ENCODE measurements around the gene ARHGAP9. TPM values are rescaled to one million over a fixed set of nuclear protein-coding genes. Genes with fewer than 3 reads are reported as not detected.
"Not testable (repeated sequence)": the region's sequence is repeated elsewhere in the genome, so short reads cannot be mapped to it uniquely, and the experiment has no call there.

ARHGAP9 gene
- total RNA-seq, 1 experiment from 2014 or later = not detected

DNA sequence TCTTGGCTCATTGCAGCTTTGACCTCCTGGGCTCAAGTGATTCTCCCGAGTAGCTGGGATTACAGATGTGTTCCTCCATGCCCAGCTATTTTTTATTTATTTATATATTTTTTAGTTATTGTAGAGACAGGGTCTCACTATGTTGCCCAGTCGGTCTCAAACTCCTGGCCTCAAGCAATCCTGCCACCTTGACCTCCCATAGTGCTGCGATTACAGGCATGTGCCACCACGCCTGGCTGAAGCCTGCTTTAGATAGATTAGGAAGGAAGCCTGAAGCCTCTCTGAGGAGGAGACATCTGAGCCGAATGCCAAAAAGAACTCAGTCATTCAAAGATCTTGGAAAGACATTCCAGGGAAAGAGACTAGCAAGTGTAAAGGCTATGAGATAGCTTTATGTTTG is 34.9 kb downstream of the ARHGAP9 start:
- Histone ChIP-seq H3K36me3 (ENCODE audit: low read depth) (no peaks in the 10 kb centered on the region), H2AFZ (no peak overlapping the region), H3K9me3 (ENCODE audit: insufficient read depth, low read depth) (no peaks in the 10 kb centered on the region), H3K27me3 (ENCODE audit: insufficient read depth, low read depth) (no peaks in the 10 kb centered on the region), H3K9me2 (ENCODE audit: insufficient read depth) (no peaks in the 10 kb centered on the region), H3K4me1 (replicated peaks; ENCODE audit: insufficient read depth) (no peaks in the 10 kb centered on the region), H3K4me2 (no peak overlapping the region), H3K79me2 (ENCODE audit: low read depth) (no peaks in the 10 kb centered on the region), H3K27ac (no peak overlapping the region), H3K4me3 (no peak overlapping the region), H3F3A (ENCODE audit: insufficient read depth, low read depth) (peaks cover 5% of the 10 kb centered on the region; the same call in 1 of the 2 replicates), H4K20me1 (ENCODE audit: insufficient read depth) (no peaks in the 10 kb centered on the region)
- intact Hi-C loops (cut with micrococcal nuclease; ENCODE audit: unreplicated experiment) = no loop called here
- BruUV-seq (replicated peaks) = no TSS peak
- POLR2A ChIA-PET (ENCODE audit: unreplicated experiment) = no interaction called here
- CTCF ChIA-PET = interaction anchor here (0.6 kb wide), 1 partner anchor 11 kb away, joined by 4 read pairs; the partner anchor contains the start of gene INHBE
- no peak for DNase-seq
- no peak for TF ChIP-seq EZH2 (IDR thresholded peaks at IDR 0.05; ENCODE audit: low read depth)
- TF ChIP-seq, protein P1, sequence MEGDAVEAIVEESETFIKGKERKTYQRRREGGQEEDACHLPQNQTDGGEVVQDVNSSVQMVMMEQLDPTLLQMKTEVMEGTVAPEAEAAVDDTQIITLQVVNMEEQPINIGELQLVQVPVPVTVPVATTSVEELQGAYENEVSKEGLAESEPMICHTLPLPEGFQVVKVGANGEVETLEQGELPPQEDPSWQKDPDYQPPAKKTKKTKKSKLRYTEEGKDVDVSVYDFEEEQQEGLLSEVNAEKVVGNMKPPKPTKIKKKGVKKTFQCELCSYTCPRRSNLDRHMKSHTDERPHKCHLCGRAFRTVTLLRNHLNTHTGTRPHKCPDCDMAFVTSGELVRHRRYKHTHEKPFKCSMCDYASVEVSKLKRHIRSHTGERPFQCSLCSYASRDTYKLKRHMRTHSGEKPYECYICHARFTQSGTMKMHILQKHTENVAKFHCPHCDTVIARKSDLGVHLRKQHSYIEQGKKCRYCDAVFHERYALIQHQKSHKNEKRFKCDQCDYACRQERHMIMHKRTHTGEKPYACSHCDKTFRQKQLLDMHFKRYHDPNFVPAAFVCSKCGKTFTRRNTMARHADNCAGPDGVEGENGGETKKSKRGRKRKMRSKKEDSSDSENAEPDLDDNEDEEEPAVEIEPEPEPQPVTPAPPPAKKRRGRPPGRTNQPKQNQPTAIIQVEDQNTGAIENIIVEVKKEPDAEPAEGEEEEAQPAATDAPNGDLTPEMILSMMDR (conservative IDR thresholded peaks at IDR 0.05) = no peak

DNA sequence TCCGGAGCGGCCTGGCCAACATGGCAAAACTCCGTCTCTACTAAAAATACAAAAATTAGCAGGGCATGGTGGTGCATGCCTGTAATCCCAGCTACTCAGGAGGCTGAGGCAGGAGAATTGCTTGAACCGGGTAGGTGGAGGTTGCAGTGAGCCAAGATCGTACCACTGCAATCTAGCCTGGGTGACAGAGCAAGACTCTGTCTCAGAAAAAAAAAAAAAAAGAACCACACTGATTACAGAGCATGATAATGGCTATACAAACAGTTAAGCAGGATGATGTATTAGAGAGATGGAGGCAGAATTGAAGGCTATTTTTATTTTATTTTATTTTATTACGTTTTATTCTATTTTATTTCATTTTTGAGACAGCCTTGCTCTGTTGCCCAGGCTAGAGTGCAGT is 35.3 kb downstream of the ARHGAP9 start:
- H3K4me3 ChIP-seq; H3K27me3 ChIP-seq (ENCODE audit: insufficient read depth, low read depth); H3K36me3 ChIP-seq (ENCODE audit: low read depth); H2AFZ ChIP-seq; CTCF ChIA-PET; H3K4me1 ChIP-seq (replicated peaks; ENCODE audit: insufficient read depth); DNase-seq; H3K9me3 ChIP-seq (ENCODE audit: insufficient read depth, low read depth); H3K9me2 ChIP-seq (ENCODE audit: insufficient read depth); POLR2A ChIA-PET (ENCODE audit: unreplicated experiment); H4K20me1 ChIP-seq (ENCODE audit: insufficient read depth); BruUV-seq (replicated peaks); H3K4me2 ChIP-seq; H3K79me2 ChIP-seq (ENCODE audit: low read depth); H3F3A ChIP-seq (ENCODE audit: insufficient read depth, low read depth); intact Hi-C loops (cut with micrococcal nuclease; ENCODE audit: unreplicated experiment); H3K27ac ChIP-seq: not testable (repeated sequence)

DNA sequence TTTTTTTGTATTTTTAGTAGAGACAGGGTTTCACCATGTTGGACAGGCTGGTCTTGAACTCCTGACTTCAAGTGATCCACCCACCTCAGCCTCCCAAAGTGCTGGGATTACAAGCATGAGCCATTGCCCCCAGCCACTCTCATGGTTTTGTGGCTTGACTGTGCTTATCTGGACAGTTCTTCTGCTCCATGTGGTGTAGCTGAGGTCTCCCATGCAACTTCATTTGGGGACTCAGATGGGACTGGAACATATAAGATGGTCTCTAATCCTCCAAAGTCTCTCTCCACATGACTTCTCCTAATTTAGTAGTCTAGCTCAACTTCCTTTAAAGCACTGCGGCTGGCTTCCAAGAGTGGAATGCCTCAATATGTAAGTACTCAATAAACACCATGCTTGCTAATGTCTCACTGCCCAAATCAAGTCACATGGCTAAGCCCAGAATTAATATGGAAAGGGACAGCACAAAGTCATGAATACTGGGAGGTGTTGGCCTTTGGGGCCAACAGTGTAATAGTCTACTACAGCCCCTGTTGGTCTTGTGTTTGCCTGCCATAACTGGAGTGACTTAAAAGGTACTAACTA is 37.7 kb downstream of the ARHGAP9 start:
- Histone ChIP-seq H3K4me2 (no peak overlapping the region), H3K4me1 (replicated peaks; ENCODE audit: insufficient read depth) (no peaks in the 10 kb centered on the region), H3K9me2 (ENCODE audit: insufficient read depth) (no peaks in the 10 kb centered on the region), H2AFZ (no peak overlapping the region), H3K79me2 (ENCODE audit: low read depth) (no peaks in the 10 kb centered on the region), H3K27me3 (ENCODE audit: insufficient read depth, low read depth) (no peaks in the 10 kb centered on the region), H3K9me3 (ENCODE audit: insufficient read depth, low read depth) (no peaks in the 10 kb centered on the region), H4K20me1 (ENCODE audit: insufficient read depth) (no peaks in the 10 kb centered on the region), H3K36me3 (ENCODE audit: low read depth) (no peaks in the 10 kb centered on the region), H3K27ac (no peak overlapping the region), H3F3A (ENCODE audit: insufficient read depth, low read depth) (peaks cover 5% of the 10 kb centered on the region; the same call in 1 of the 2 replicates), H3K4me3 (no peak overlapping the region)
- ChIA-PET POLR2A (ENCODE audit: unreplicated experiment) (interaction anchor here (0.6 kb wide), 1 partner anchor 345 kb away, joined by 5 read pairs; no protein-coding TSS in a partner anchor), CTCF (no interaction called here)
- no TSS peak for BruUV-seq (replicated peaks)
- no peak for DNase-seq
- intact Hi-C loops (cut with micrococcal nuclease; ENCODE audit: unreplicated experiment) = no loop called here
- TF ChIP-seq EZH2 (IDR thresholded peaks at IDR 0.05; ENCODE audit: low read depth) = no peak
- TF ChIP-seq, protein P1 (conservative IDR thresholded peaks at IDR 0.05) = no peak

DNA sequence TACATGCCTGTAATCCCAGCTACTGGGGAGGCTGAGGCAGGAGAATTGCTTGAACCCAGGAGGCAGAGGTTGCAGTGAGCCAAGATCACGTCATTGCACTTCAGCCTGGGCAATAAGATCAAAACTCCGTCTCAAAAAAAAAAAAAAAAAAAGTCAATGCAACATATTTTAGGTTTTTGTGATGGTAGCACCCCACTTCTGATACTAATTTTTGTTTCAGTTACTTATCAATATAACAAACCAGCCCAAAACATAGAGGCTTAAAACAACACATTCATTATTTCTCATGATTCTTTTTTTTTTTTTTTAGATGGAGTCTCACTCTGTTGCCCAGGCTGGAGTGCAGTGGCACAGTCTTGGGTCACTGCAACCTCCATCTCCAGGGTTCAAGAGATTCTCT is 38.3 kb downstream of the ARHGAP9 start:
- H3K79me2 ChIP-seq (ENCODE audit: low read depth); H3K4me1 ChIP-seq (replicated peaks; ENCODE audit: insufficient read depth); H2AFZ ChIP-seq; H3K9me2 ChIP-seq (ENCODE audit: insufficient read depth); H3K27me3 ChIP-seq (ENCODE audit: insufficient read depth, low read depth); H3K4me3 ChIP-seq; H3K4me2 ChIP-seq; BruUV-seq (replicated peaks); intact Hi-C loops (cut with micrococcal nuclease; ENCODE audit: unreplicated experiment); H3K9me3 ChIP-seq (ENCODE audit: insufficient read depth, low read depth); H4K20me1 ChIP-seq (ENCODE audit: insufficient read depth); CTCF ChIA-PET; DNase-seq; H3K27ac ChIP-seq; H3K36me3 ChIP-seq (ENCODE audit: low read depth); H3F3A ChIP-seq (ENCODE audit: insufficient read depth, low read depth): not testable (repeated sequence)
- POLR2A ChIA-PET (ENCODE audit: unreplicated experiment) = interaction anchor here (0.6 kb wide), 1 partner anchor 346 kb away, joined by 5 read pairs; no protein-coding TSS in a partner anchor
